ENCODE results near the gene PPP1R16B.

DNA sequence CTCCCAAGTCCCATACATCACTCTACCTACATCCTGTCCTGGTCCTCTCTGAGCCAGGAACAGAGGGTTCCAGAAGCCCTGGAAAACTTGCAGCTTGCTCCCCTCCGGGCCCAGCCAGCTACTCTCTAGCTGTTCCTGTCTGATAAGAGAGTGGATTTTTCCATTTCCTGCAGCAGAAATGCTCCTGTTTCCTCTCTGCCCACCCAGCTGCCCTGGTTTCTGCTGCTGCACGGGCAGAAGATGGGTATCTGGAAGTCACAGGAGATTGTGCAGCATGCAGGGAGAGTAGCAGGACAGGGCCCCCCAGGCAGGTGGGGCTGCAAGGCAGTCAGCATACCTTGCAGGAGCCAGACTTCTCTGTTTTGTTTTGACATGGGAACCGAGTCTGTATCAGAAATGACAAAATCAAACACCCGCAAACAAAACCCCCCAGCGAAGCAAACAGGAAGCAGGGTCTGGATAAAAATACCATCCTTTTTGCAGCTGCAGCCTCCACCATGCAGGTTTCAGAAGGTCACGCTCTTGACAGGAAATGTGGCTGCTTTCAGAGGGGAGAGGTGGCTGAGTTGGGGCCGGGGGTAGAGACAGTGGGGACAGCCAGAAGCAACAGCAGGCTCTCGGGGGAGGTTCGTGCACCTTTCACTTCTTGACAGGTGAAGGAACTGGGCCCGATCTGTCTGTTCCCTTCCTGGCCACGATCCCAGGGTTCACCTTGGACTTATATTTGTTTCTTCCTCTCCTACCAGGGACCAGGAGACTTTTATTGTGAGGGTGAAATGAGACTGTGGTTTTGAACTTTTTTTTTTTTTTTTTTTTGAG is 69.9 kb downstream of the PPP1R16B start:
- no peak for TF ChIP-seq POLR2A (IDR thresholded peaks at IDR 0.05)
- TF ChIP-seq, protein P1, sequence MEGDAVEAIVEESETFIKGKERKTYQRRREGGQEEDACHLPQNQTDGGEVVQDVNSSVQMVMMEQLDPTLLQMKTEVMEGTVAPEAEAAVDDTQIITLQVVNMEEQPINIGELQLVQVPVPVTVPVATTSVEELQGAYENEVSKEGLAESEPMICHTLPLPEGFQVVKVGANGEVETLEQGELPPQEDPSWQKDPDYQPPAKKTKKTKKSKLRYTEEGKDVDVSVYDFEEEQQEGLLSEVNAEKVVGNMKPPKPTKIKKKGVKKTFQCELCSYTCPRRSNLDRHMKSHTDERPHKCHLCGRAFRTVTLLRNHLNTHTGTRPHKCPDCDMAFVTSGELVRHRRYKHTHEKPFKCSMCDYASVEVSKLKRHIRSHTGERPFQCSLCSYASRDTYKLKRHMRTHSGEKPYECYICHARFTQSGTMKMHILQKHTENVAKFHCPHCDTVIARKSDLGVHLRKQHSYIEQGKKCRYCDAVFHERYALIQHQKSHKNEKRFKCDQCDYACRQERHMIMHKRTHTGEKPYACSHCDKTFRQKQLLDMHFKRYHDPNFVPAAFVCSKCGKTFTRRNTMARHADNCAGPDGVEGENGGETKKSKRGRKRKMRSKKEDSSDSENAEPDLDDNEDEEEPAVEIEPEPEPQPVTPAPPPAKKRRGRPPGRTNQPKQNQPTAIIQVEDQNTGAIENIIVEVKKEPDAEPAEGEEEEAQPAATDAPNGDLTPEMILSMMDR (IDR thresholded peaks at IDR 0.05): no peak
- no peak for TF ChIP-seq EP300 (IDR thresholded peaks at IDR 0.05)

All from suprapubic skin (tissue), 3 donors.